Ovary (tissue), 3 donors: ENCODE measurements around the gene SPINT2.

ENCODE experiments used
- POLR2A ChIP-seq: fragments of 450-650 bp; IDR thresholded peaks from one replicate; pipeline ENCODE4 v1.6.1; 2017; ENCODE audit warnings: antibody characterized with exemption, mild to moderate bottlenecking, moderate library complexity
- TF ChIP-seq, protein P1 (sequence below), 3 donors: fragments of 450-650 bp in 2 of 3; fragments of 200-600 bp in 1 of 3; IDR thresholded peaks; one replicate each; pipeline versions ENCODE4 v1.5.1 to v1.8.0; 2016 to 2022; ENCODE audit warnings: antibody characterized with exemption in 3 of 3, mild to moderate bottlenecking in 1 of 3
- donor health status: DM: no; HTN: no; CAD: no.

GRCh38 chr19:38234615-38235014 lies 29.8 kb upstream of the SPINT2 start:
- TF ChIP-seq, protein P1, sequence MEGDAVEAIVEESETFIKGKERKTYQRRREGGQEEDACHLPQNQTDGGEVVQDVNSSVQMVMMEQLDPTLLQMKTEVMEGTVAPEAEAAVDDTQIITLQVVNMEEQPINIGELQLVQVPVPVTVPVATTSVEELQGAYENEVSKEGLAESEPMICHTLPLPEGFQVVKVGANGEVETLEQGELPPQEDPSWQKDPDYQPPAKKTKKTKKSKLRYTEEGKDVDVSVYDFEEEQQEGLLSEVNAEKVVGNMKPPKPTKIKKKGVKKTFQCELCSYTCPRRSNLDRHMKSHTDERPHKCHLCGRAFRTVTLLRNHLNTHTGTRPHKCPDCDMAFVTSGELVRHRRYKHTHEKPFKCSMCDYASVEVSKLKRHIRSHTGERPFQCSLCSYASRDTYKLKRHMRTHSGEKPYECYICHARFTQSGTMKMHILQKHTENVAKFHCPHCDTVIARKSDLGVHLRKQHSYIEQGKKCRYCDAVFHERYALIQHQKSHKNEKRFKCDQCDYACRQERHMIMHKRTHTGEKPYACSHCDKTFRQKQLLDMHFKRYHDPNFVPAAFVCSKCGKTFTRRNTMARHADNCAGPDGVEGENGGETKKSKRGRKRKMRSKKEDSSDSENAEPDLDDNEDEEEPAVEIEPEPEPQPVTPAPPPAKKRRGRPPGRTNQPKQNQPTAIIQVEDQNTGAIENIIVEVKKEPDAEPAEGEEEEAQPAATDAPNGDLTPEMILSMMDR (IDR thresholded peaks at IDR 0.05) = no peak
- no peak for TF ChIP-seq POLR2A
